Hepatocyte (in vitro differentiated cells): ENCODE data around the gene CHKB.

Source experiments
- CTCF ChIP-seq: fragments of 200-600 bp; sonication (generic); IDR thresholded peaks from 2 replicates; pipeline ENCODE4 v1.5.1; 2016; ENCODE audit warnings: antibody characterized with exemption, mild to moderate bottlenecking; ENCODE audit not compliant: poor library complexity
- EZH2 ChIP-seq: fragments of 200-600 bp; sonication (generic); IDR thresholded peaks from 2 replicates; pipeline ENCODE4 v1.6.1; 2016; ENCODE audit warnings: antibody characterized with exemption, mild to moderate bottlenecking, borderline replicate concordance

DNA sequence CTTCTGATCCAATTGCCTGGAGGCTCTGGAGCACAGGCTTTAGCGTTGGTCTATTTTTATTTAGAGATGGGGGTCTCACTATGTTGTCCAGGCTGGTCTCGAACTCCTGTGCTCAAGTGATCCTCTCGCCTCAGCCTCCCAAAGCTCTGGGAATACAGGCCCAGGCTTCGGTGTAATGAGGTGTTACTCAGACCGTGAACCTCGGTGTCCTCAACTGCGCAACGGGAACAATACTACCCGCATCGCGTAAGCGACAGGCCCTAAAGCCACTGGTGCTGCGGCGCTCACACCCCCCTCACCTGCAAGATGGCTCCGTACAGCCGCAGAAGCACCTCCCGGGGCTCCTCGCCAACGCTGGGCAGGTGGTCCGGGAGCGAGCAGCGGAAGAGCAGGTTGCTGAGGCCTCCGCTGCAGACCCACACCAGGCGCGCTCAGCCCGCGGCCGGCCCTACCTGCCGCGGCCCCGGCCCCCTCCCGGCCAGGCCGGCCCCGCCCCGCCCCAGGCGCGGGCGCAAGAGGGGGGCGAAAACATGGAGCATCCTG, 628 bp downstream of the CHKB start:
- TF ChIP-seq CTCF (no peak), EZH2 (no peak)
